Neural cell (in vitro differentiated cells): ENCODE measurements around the gene FHIT. TPM values are rescaled to one million over a fixed set of nuclear protein-coding genes. Genes with fewer than 3 reads are reported as not detected.

Source experiments
- H2AFZ ChIP-seq: fragments of 200-600, 300-800 bp; sonication (generic), shearing (Covaris generic); 2 replicates; pipeline ENCODE4 v1.6.0; 2014; ENCODE audit warnings: low read depth, mild to moderate bottlenecking, antibody characterized with exemption, low read length, moderate library complexity
- H3F3A ChIP-seq: fragments of 200-600 bp; shearing (Covaris generic); 2 replicates; pipeline ENCODE4 v1.6.1; 2016; ENCODE audit warnings: mild to moderate bottlenecking, moderate library complexity, mixed read lengths, antibody characterized with exemption, low read length; ENCODE audit not compliant: insufficient read depth, poor library complexity, severe bottlenecking
- H3K27ac ChIP-seq: fragments of 200-600, 300-800 bp; sonication (generic), shearing (Covaris generic); 2 replicates; pipeline ENCODE4 v1.5.1; 2014; ENCODE audit warnings: mild to moderate bottlenecking, low read length, moderate library complexity
- H3K27me3 ChIP-seq: fragments of 300-800, 200-600 bp; sonication (generic), shearing (Covaris generic); 2 replicates; pipeline ENCODE4 v1.6.0; 2014; ENCODE audit warnings: mild to moderate bottlenecking, low read depth, low read length, moderate library complexity; ENCODE audit not compliant: insufficient read depth
- H3K36me3 ChIP-seq: fragments of 300-800, 200-600 bp; sonication (generic), shearing (Covaris generic); 2 replicates; pipeline ENCODE4 v1.5.1; 2014; ENCODE audit warnings: mild to moderate bottlenecking, antibody characterized with exemption, low read length, moderate library complexity; ENCODE audit not compliant: insufficient read depth
- H3K4me2 ChIP-seq: fragments of 300-800, 200-600 bp; sonication (generic), shearing (Covaris generic); 2 replicates; pipeline ENCODE4 v1.6.0; 2014; ENCODE audit warnings: mild to moderate bottlenecking, low read length
- H3K4me3 ChIP-seq: fragments of 300-800, 200-600 bp; sonication (generic), shearing (Covaris generic); 2 replicates; pipeline ENCODE4 v1.5.1; 2014; ENCODE audit warnings: mild to moderate bottlenecking, low read length, moderate library complexity
- H3K79me2 ChIP-seq: fragments of 200-600 bp; shearing (Covaris generic); replicated peaks from 2 replicates; pipeline ENCODE4 v1.6.0; 2014; ENCODE audit warnings: mild to moderate bottlenecking, low read length, moderate library complexity; ENCODE audit not compliant: insufficient read depth
- H3K9ac ChIP-seq: fragments of 300-800, 200-600 bp; sonication (generic), shearing (Covaris generic); 2 replicates; pipeline ENCODE4 v1.6.1; 2016; ENCODE audit warnings: mild to moderate bottlenecking, low read length, mixed read lengths
- H3K9me2 ChIP-seq: fragments of 200-600 bp; shearing (Covaris generic); 2 replicates; pipeline ENCODE4 v1.6.1; 2016; ENCODE audit warnings: mild to moderate bottlenecking, low read length, mixed read lengths; ENCODE audit not compliant: insufficient read depth
- H3K9me3 ChIP-seq: fragments of 200-600, 300-800 bp; sonication (generic), shearing (Covaris generic); 2 replicates; pipeline ENCODE4 v1.6.1; 2016; ENCODE audit warnings: mild to moderate bottlenecking, mixed run types, low read length, moderate library complexity, mixed read lengths
- H4K20me1 ChIP-seq: fragments of 200-600 bp; shearing (Covaris generic); 2 replicates; pipeline ENCODE4 v1.6.1; 2016; ENCODE audit warnings: mild to moderate bottlenecking, mixed run types; ENCODE audit not compliant: insufficient read depth
- EP300 ChIP-seq: fragments of 450-650 bp; conservative IDR thresholded peaks from 2 replicates; pipeline ENCODE4 v1.6.1; 2014; ENCODE audit warnings: antibody characterized with exemption, mild to moderate bottlenecking, moderate library complexity; ENCODE audit not compliant: poor library complexity, severe bottlenecking
- EZH2 ChIP-seq: fragments of 200-600, 300-800 bp; shearing (Covaris generic), sonication (generic); IDR thresholded peaks from 2 replicates; pipeline ENCODE4 v1.6.1; 2014; ENCODE audit warnings: antibody characterized with exemption, low read length, borderline replicate concordance, mild to moderate bottlenecking; ENCODE audit not compliant: insufficient read depth, poor library complexity, severe bottlenecking
- MXI1 ChIP-seq: fragments of 450-650 bp; conservative IDR thresholded peaks from 2 replicates; pipeline ENCODE4 v1.6.1; 2014; ENCODE audit warnings: antibody characterized with exemption, mild to moderate bottlenecking; ENCODE audit not compliant: poor library complexity, severe bottlenecking
- POLR2AphosphoS5 ChIP-seq: IDR thresholded peaks from 2 replicates; pipeline ENCODE4 v1.6.1; 2012
- RAD21 ChIP-seq: fragments of 450-650 bp; conservative IDR thresholded peaks from 2 replicates; pipeline ENCODE4 v1.6.1; 2014; ENCODE audit warnings: antibody characterized with exemption, mild to moderate bottlenecking, moderate library complexity
- SMC3 ChIP-seq: fragments of 450-650 bp; conservative IDR thresholded peaks from 2 replicates; pipeline ENCODE4 v1.6.1; 2014; ENCODE audit warnings: antibody characterized with exemption, mild to moderate bottlenecking, moderate library complexity; ENCODE audit not compliant: poor library complexity
- TAF1 ChIP-seq: IDR thresholded peaks from 2 replicates; pipeline ENCODE4 v1.6.1; 2012; ENCODE audit warnings: low read depth
- polyA plus RNA-seq: library from polyadenylated mRNA; depleted of rRNA; stranded (reverse); fragments of >200 nt; gene quantifications from 2 replicates; pipeline ENCODE4 v1.2.3, GENCODE V29; 2014
- TF ChIP-seq, protein P1 (sequence below): IDR thresholded peaks from 2 replicates; pipeline ENCODE4 v1.6.1; 2012; ENCODE audit warnings: borderline replicate concordance
- TF ChIP-seq, protein P2 (sequence below): fragments of 450-650 bp; IDR thresholded peaks from 2 replicates; pipeline ENCODE4 v1.5.1; 2014; ENCODE audit warnings: antibody characterized with exemption, mild to moderate bottlenecking, moderate library complexity; ENCODE audit not compliant: poor library complexity, severe bottlenecking

Gene FHIT
- polyA plus RNA-seq, 1 donor from 2014 or later, result not detected

- TF ChIP-seq, protein P1, sequence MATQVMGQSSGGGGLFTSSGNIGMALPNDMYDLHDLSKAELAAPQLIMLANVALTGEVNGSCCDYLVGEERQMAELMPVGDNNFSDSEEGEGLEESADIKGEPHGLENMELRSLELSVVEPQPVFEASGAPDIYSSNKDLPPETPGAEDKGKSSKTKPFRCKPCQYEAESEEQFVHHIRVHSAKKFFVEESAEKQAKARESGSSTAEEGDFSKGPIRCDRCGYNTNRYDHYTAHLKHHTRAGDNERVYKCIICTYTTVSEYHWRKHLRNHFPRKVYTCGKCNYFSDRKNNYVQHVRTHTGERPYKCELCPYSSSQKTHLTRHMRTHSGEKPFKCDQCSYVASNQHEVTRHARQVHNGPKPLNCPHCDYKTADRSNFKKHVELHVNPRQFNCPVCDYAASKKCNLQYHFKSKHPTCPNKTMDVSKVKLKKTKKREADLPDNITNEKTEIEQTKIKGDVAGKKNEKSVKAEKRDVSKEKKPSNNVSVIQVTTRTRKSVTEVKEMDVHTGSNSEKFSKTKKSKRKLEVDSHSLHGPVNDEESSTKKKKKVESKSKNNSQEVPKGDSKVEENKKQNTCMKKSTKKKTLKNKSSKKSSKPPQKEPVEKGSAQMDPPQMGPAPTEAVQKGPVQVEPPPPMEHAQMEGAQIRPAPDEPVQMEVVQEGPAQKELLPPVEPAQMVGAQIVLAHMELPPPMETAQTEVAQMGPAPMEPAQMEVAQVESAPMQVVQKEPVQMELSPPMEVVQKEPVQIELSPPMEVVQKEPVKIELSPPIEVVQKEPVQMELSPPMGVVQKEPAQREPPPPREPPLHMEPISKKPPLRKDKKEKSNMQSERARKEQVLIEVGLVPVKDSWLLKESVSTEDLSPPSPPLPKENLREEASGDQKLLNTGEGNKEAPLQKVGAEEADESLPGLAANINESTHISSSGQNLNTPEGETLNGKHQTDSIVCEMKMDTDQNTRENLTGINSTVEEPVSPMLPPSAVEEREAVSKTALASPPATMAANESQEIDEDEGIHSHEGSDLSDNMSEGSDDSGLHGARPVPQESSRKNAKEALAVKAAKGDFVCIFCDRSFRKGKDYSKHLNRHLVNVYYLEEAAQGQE, result no peak
- TF ChIP-seq TAF1, result no peak
- TF ChIP-seq MXI1, result no peak
- no peak for TF ChIP-seq EP300
- TF ChIP-seq SMC3, result no peak
- no peak for TF ChIP-seq EZH2
- TF ChIP-seq POLR2AphosphoS5, result no peak
- TF ChIP-seq, protein P2, sequence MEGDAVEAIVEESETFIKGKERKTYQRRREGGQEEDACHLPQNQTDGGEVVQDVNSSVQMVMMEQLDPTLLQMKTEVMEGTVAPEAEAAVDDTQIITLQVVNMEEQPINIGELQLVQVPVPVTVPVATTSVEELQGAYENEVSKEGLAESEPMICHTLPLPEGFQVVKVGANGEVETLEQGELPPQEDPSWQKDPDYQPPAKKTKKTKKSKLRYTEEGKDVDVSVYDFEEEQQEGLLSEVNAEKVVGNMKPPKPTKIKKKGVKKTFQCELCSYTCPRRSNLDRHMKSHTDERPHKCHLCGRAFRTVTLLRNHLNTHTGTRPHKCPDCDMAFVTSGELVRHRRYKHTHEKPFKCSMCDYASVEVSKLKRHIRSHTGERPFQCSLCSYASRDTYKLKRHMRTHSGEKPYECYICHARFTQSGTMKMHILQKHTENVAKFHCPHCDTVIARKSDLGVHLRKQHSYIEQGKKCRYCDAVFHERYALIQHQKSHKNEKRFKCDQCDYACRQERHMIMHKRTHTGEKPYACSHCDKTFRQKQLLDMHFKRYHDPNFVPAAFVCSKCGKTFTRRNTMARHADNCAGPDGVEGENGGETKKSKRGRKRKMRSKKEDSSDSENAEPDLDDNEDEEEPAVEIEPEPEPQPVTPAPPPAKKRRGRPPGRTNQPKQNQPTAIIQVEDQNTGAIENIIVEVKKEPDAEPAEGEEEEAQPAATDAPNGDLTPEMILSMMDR, result no peak
- no peak for TF ChIP-seq RAD21
- Histone ChIP-seq H3K36me3 (no peaks in the 10 kb centered on the region), H3K4me2 (no peak overlapping the region), H2AFZ (no peak overlapping the region), H3K4me3 (no peak overlapping the region), H3K9me3 (peaks cover 3% of the 10 kb centered on the region), H3K79me2 (no peaks in the 10 kb centered on the region), H3K27ac (no peak overlapping the region), H3K9ac (no peak overlapping the region), H3K27me3 (no peaks in the 10 kb centered on the region), H4K20me1 (no peaks in the 10 kb centered on the region), H3K9me2 (no peaks in the 10 kb centered on the region), H3F3A (no peaks in the 10 kb centered on the region)
These were observed 1170.6 kb downstream of the FHIT start for GRCh38 chr3:60080648-60081047.

DNA sequence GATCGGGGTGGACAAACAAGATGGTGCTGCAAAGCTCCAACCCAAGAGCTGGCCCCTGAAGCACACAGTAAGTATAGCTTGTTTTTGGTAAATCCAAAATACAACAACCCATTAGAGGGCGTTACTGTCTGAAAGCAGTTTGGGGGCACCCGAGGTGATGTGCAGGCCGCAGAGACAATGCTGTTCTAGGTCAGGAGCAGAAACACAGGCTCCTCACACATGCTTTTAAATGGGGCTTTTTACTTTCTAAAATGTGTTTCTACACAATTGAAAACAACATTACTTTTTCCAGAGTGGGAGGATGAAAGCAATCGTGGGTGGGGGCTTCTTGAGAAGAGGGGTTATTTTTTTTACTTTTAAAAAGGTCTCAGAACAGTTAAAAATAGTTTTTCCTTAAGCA lies 1172.2 kb downstream of the FHIT start:
- Histone ChIP-seq H3K9me3 (peaks cover 3% of the 10 kb centered on the region), H3K9me2 (no peaks in the 10 kb centered on the region), H3K79me2 (no peaks in the 10 kb centered on the region), H3K27ac (no peak overlapping the region), H3F3A (no peaks in the 10 kb centered on the region), H3K27me3 (no peaks in the 10 kb centered on the region), H4K20me1 (no peaks in the 10 kb centered on the region), H3K36me3 (no peaks in the 10 kb centered on the region), H3K9ac (no peak overlapping the region), H3K4me2 (no peak overlapping the region), H2AFZ (no peak overlapping the region), H3K4me3 (no peak overlapping the region)
- TF ChIP-seq RAD21, result no peak
- TF ChIP-seq EP300, result no peak

DNA sequence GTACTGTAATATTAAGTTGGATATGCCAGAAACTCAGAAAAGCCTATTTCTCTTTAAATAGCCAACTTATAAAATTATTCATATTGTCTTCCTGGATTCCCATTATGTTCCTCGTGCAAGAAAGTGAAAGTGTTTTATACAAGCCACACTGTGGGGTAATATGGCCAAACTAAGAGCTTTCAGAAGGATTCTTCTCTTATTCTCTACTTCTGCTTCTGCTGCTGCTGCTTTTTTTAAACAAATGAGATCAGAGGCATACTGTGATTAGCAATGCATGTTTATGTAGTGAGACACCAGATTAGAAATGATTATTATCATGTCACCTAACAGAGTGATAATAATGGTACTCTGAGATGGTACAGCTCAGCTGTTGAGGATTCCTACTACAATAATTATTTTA lies 1174.9 kb downstream of the FHIT start:
- no peak for TF ChIP-seq EP300
- no peak for TF ChIP-seq SMC3
- no peak for TF ChIP-seq TAF1
- no peak for TF ChIP-seq EZH2
- no peak for TF ChIP-seq RAD21
- TF ChIP-seq MXI1, result no peak
- TF ChIP-seq, protein P1, result no peak
- TF ChIP-seq POLR2AphosphoS5, result no peak
- TF ChIP-seq, protein P2, result no peak
- Histone ChIP-seq H3K79me2 (no peaks in the 10 kb centered on the region), H3K36me3 (no peaks in the 10 kb centered on the region), H3F3A (no peaks in the 10 kb centered on the region), H3K4me3 (no peak overlapping the region), H2AFZ (no peak overlapping the region), H3K4me2 (no peak overlapping the region), H3K9me3 (no peaks in the 10 kb centered on the region), H3K9me2 (no peaks in the 10 kb centered on the region), H4K20me1 (no peaks in the 10 kb centered on the region), H3K27me3 (no peaks in the 10 kb centered on the region), H3K9ac (no peak overlapping the region), H3K27ac (no peak overlapping the region)
